HEK293 (cell line): ENCODE measurements around the gene RTBDN.

Experiments
- BCL6B ChIP-seq: fragments of 450-650 bp; formaldehyde crosslinking; IDR thresholded peaks from 2 replicates; pipeline ENCODE4 v1.5.1; 2017; ENCODE audit warnings: missing biosample characterization, missing genetic modification characterization
- GLIS2 ChIP-seq: fragments of 450-650 bp; formaldehyde crosslinking; IDR thresholded peaks from 2 replicates; pipeline ENCODE4 v1.5.1; 2016; ENCODE audit warnings: missing biosample characterization, missing genetic modification characterization
- IKZF3 ChIP-seq: fragments of 450-650 bp; IDR thresholded peaks from 2 replicates; pipeline ENCODE4 v1.5.0; 2018; ENCODE audit warnings: missing biosample characterization, mild to moderate bottlenecking, missing genetic modification characterization, moderate library complexity
- INSM2 ChIP-seq: fragments of 450-650 bp; formaldehyde crosslinking; IDR thresholded peaks from 2 replicates; pipeline ENCODE4 v1.5.1; 2016; ENCODE audit warnings: missing biosample characterization, missing genetic modification characterization
- KLF1 ChIP-seq: fragments of 450-650 bp; formaldehyde crosslinking; IDR thresholded peaks from 2 replicates; pipeline ENCODE4 v1.5.1; 2016; ENCODE audit warnings: missing biosample characterization, missing genetic modification characterization
- KLF16 ChIP-seq: fragments of 450-650 bp; formaldehyde crosslinking; IDR thresholded peaks from 2 replicates; pipeline ENCODE4 v1.5.1; 2017; ENCODE audit warnings: missing biosample characterization, missing genetic modification characterization
- KLF17 ChIP-seq: fragments of 450-650 bp; formaldehyde crosslinking; IDR thresholded peaks from 2 replicates; pipeline ENCODE4 v1.5.1; 2016; ENCODE audit warnings: missing biosample characterization, missing genetic modification characterization
- OSR2 ChIP-seq: fragments of 450-650 bp; formaldehyde crosslinking; IDR thresholded peaks from 2 replicates; pipeline ENCODE4 v1.5.1; 2016; ENCODE audit warnings: missing biosample characterization, missing genetic modification characterization
- PRDM1 ChIP-seq: fragments of 450-650 bp; formaldehyde crosslinking; IDR thresholded peaks from 2 replicates; pipeline ENCODE4; 2016; ENCODE audit warnings: missing biosample characterization, missing genetic modification characterization
- SP2 ChIP-seq: fragments of 450-650 bp; formaldehyde crosslinking; IDR thresholded peaks from 2 replicates; pipeline ENCODE4 v1.5.1; 2016; ENCODE audit warnings: missing biosample characterization, missing genetic modification characterization
- ZBTB10 ChIP-seq: fragments of 450-650 bp; formaldehyde crosslinking; IDR thresholded peaks from 2 replicates; pipeline ENCODE4 v1.5.1; 2016; ENCODE audit warnings: missing biosample characterization, missing genetic modification characterization
- ZBTB26 ChIP-seq: fragments of 450-650 bp; formaldehyde crosslinking; optimal IDR thresholded peaks from 2 replicates; pipeline ENCODE3; 2016; ENCODE audit warnings: missing biosample characterization, mild to moderate bottlenecking, missing genetic modification characterization
- ZBTB48 ChIP-seq: fragments of 450-650 bp; formaldehyde crosslinking; IDR thresholded peaks from 2 replicates; pipeline ENCODE4 v1.5.1; 2016; ENCODE audit warnings: missing biosample characterization, missing genetic modification characterization
- ZEB2 ChIP-seq: fragments of 450-650 bp; formaldehyde crosslinking; IDR thresholded peaks from 2 replicates; pipeline ENCODE4 v1.5.1; 2016; ENCODE audit warnings: missing biosample characterization, missing genetic modification characterization
- ZNF2 ChIP-seq: fragments of 450-650 bp; formaldehyde crosslinking; IDR thresholded peaks from 2 replicates; pipeline ENCODE4 v1.5.1; 2016; ENCODE audit warnings: missing biosample characterization, missing genetic modification characterization
- ZNF626 ChIP-seq: fragments of 450-650 bp; sonication (Bioruptor Pico); formaldehyde crosslinking; IDR thresholded peaks from 2 replicates; pipeline ENCODE4 v1.5.1; 2018; ENCODE audit warnings: missing biosample characterization, missing genetic modification characterization, inconsistent platforms
- ZNF639 ChIP-seq: fragments of 450-650 bp; formaldehyde crosslinking; IDR thresholded peaks from 2 replicates; pipeline ENCODE4 v1.5.1; 2016; ENCODE audit warnings: missing biosample characterization, missing genetic modification characterization
- ZNF670 ChIP-seq: fragments of 450-650 bp; formaldehyde crosslinking; IDR thresholded peaks from 2 replicates; pipeline ENCODE4 v1.5.1; 2016; ENCODE audit warnings: missing biosample characterization, missing genetic modification characterization, low read depth
- ZNF76 ChIP-seq: fragments of 450-650 bp; formaldehyde crosslinking; IDR thresholded peaks from 2 replicates; pipeline ENCODE4; 2016; ENCODE audit warnings: low read depth, missing biosample characterization, missing genetic modification characterization, borderline replicate concordance
- ZNF776 ChIP-seq: fragments of 450-650 bp; formaldehyde crosslinking; IDR thresholded peaks from 2 replicates; pipeline ENCODE4 v1.5.0; 2017; ENCODE audit warnings: missing biosample characterization, missing genetic modification characterization, borderline replicate concordance

RTBDN gene

GRCh38 chr19:12778017-12778904, 56.1 kb downstream of the RTBDN start (continued):
- TF ChIP-seq ZNF2 (no peak), ZEB2 (tag by site-specific recombination) (0 out of 2 replicates have a peak, but pooled peaks have one; percentile 15), ZNF626 (tag by site-specific recombination) (no peak), KLF16 (tag by site-specific recombination) (peak; percentile 58), ZBTB48 (tag by site-specific recombination) (peak; percentile 63; the same call in 1 of the 2 replicates), ZBTB26 (tag by site-specific recombination) (peak; percentile 23), KLF1 (tag by site-specific recombination) (peak; percentile 48; the same call in 1 of the 2 replicates), ZNF776 (tag by site-specific recombination) (no peak), INSM2 (tag by site-specific recombination) (no peak), BCL6B (tag by site-specific recombination) (no peak), OSR2 (tag by site-specific recombination) (peak; percentile 62), KLF17 (tag by site-specific recombination) (peak; percentile 18; the same call in 1 of the 2 replicates), PRDM1 (no peak), ZNF670 (tag by site-specific recombination) (no peak), IKZF3 (tag by site-specific recombination) (peak; percentile 78), ZNF76 (tag by site-specific recombination) (peak; percentile 64), SP2 (tag by site-specific recombination) (peak; percentile 77), ZNF639 (tag by site-specific recombination) (0 out of 2 replicates have a peak, but pooled peaks have one; percentile 12), GLIS2 (tag by site-specific recombination) (peak; percentile 18; the same call in 1 of the 2 replicates), ZBTB10 (tag by site-specific recombination) (0 out of 2 replicates have a peak, but pooled peaks have one; percentile 35)
